HepG2 (cell line): Measurements from ENCODE around the gene MYOT. TPM values are rescaled to one million over a fixed set of nuclear protein-coding genes. Genes with fewer than 3 reads are reported as not detected.

ENCODE experiments used
- ATM ChIP-seq: fragments of 450-650 bp; IDR thresholded peaks from 2 replicates; pipeline ENCODE4 v1.7.1; 2017; ENCODE audit warnings: mild to moderate bottlenecking, borderline replicate concordance
- CCAR2 ChIP-seq: fragments of 200-400 bp; formaldehyde crosslinking; optimal IDR thresholded peaks from 2 replicates; pipeline ENCODE3; 2018; ENCODE audit warnings: low read depth, mild to moderate bottlenecking, low read length, moderate library complexity
- CREM ChIP-seq, 2 experiments: sonication (generic) in 1 of 2; formaldehyde crosslinking in 1 of 2; IDR thresholded peaks; 2 replicates each; pipeline versions ENCODE4 v1.4.0 to v1.6.1; 2016 to 2020; ENCODE audit warnings: antibody characterized with exemption in 1 of 2, mild to moderate bottlenecking in 1 of 2, missing genetic modification reagents in 1 of 2
- EED ChIP-seq: sonication (generic); formaldehyde crosslinking; IDR thresholded peaks from 2 replicates; pipeline ENCODE4 v1.5.0; 2020; ENCODE audit warnings: mild to moderate bottlenecking, missing genetic modification reagents
- FOXJ3 ChIP-seq: sonication (generic); formaldehyde crosslinking; IDR thresholded peaks from 2 replicates; pipeline ENCODE4 v1.4.0; 2020; ENCODE audit warnings: missing genetic modification reagents, mild to moderate bottlenecking, borderline replicate concordance
- GATA4 ChIP-seq: sonication (generic); IDR thresholded peaks from 2 replicates; pipeline ENCODE4 v1.6.1; 2016; ENCODE audit warnings: antibody characterized with exemption, low read depth, borderline replicate concordance
- JUNB ChIP-seq: sonication (generic); formaldehyde crosslinking; IDR thresholded peaks from 2 replicates; pipeline ENCODE4 v1.8.0; 2022; ENCODE audit warnings: missing genetic modification reagents, mild to moderate bottlenecking, borderline replicate concordance
- KAT2B ChIP-seq: fragments of 150-350 bp; IDR thresholded peaks from 2 replicates; pipeline ENCODE4 v1.6.1; 2014; ENCODE audit warnings: low read depth, low read length, borderline replicate concordance
- MLX ChIP-seq: IDR thresholded peaks from 2 replicates; pipeline ENCODE4 v1.6.1; 2016
- NKX3-1 ChIP-seq: sonication (generic); formaldehyde crosslinking; IDR thresholded peaks from 2 replicates; pipeline ENCODE4 v1.5.0; 2020; ENCODE audit warnings: missing genetic modification reagents
- PAXIP1 ChIP-seq: sonication (generic); formaldehyde crosslinking; conservative IDR thresholded peaks from 2 replicates; pipeline ENCODE4 v1.4.0; 2020; ENCODE audit warnings: mild to moderate bottlenecking, missing genetic modification reagents, moderate library complexity
- RFXANK ChIP-seq: IDR thresholded peaks from 2 replicates; pipeline ENCODE4 v1.6.1; 2016
- SIX4 ChIP-seq: sonication (generic); formaldehyde crosslinking; IDR thresholded peaks from 2 replicates; pipeline ENCODE4 v1.4.0; 2020; ENCODE audit warnings: missing genetic modification reagents
- TCF7L2 ChIP-seq: IDR thresholded peaks from 2 replicates; pipeline ENCODE4 v1.6.1; 2011; ENCODE audit warnings: mild to moderate bottlenecking, low read depth, low read length, moderate library complexity
- THAP8 ChIP-seq: sonication (generic); formaldehyde crosslinking; IDR thresholded peaks from 2 replicates; pipeline ENCODE4 v1.5.1; 2020; ENCODE audit warnings: missing genetic modification reagents, mild to moderate bottlenecking, borderline replicate concordance
- TOPORS ChIP-seq: sonication (generic); formaldehyde crosslinking; IDR thresholded peaks from 2 replicates; pipeline ENCODE4 v1.8.0; 2023; ENCODE audit warnings: mild to moderate bottlenecking, missing genetic modification reagents
- ZNF510 ChIP-seq: sonication (generic); formaldehyde crosslinking; IDR thresholded peaks from 2 replicates; pipeline ENCODE4 v1.4.0; 2020; ENCODE audit warnings: low read depth, mild to moderate bottlenecking, missing genetic modification reagents
- polyA plus RNA-seq, 8 experiments: library from polyadenylated mRNA; depleted of rRNA in 3 of 8; stranded (reverse) in 7 of 8; unstranded in 1 of 8; fragments of >200 nt; fragmentation: Illumina TruSeq in 4 of 8; extraction: Trizol in 4 of 8; gene quantifications; 2 replicates each; pipeline versions ENCODE4 v1.2.1 to v1.2.3, GENCODE V29; 2011 to 2016; ENCODE audit warnings: low read depth in 4 of 8, missing spikeins in 1 of 8, mixed read lengths in 1 of 8; ENCODE audit not compliant: insufficient read depth in 1 of 8
- total RNA-seq, 5 experiments: library from RNA; depleted of rRNA; stranded (reverse); fragments of >200 nt; fragmentation: Illumina TruSeq; extraction: Trizol; gene quantifications; 2 replicates each; pipeline ENCODE4 v1.2.3, GENCODE V29; 2016; ENCODE audit warnings: low read depth in 1 of 5
- TF ChIP-seq, protein P1 (sequence below): sonication (generic); formaldehyde crosslinking; IDR thresholded peaks from 2 replicates; pipeline ENCODE4 v1.5.0; 2020; ENCODE audit warnings: mild to moderate bottlenecking, missing genetic modification reagents
- TF ChIP-seq, protein P2 (sequence below): sonication (generic); formaldehyde crosslinking; conservative IDR thresholded peaks from 2 replicates; pipeline ENCODE4 v1.4.0; 2020; ENCODE audit warnings: missing genetic modification reagents
- TF ChIP-seq, protein P3 (sequence below): IDR thresholded peaks from 2 replicates; pipeline ENCODE4 v1.6.1; 2012; ENCODE audit warnings: low read depth, low read length, improper control_type of control experiment

Gene MYOT
- total and polyA plus RNA-seq, 2 of the 13 experiments (the other 11 are each of a cell fraction or from before 2014, with no cell fraction given), result not detected

- TF ChIP-seq, protein P1, sequence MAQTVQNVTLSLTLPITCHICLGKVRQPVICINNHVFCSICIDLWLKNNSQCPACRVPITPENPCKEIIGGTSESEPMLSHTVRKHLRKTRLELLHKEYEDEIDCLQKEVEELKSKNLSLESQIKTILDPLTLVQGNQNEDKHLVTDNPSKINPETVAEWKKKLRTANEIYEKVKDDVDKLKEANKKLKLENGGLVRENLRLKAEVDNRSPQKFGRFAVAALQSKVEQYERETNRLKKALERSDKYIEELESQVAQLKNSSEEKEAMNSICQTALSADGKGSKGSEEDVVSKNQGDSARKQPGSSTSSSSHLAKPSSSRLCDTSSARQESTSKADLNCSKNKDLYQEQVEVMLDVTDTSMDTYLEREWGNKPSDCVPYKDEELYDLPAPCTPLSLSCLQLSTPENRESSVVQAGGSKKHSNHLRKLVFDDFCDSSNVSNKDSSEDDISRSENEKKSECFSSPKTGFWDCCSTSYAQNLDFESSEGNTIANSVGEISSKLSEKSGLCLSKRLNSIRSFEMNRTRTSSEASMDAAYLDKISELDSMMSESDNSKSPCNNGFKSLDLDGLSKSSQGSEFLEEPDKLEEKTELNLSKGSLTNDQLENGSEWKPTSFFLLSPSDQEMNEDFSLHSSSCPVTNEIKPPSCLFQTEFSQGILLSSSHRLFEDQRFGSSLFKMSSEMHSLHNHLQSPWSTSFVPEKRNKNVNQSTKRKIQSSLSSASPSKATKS, result no peak
- TF ChIP-seq GATA4 (peak; percentile 60; the same call in 1 of the 2 replicates), ATM (no peak), TCF7L2 (no peak), CREM (IDR thresholded peaks at IDR 0.05) (peak; percentile 69), CREM (CRISPR knock-in tag; IDR thresholded peaks at IDR 0.05) (no peak), ZNF510 (no peak), RFXANK (CRISPR knock-in tag) (no peak), JUNB (CRISPR knock-in tag) (no peak), CCAR2 (no peak), FOXJ3 (CRISPR knock-in tag) (peak; percentile 31; the same call in 1 of the 2 replicates), MLX (CRISPR knock-in tag) (0 out of 2 replicates have a peak, but pooled peaks have one; percentile 35), EED (no peak), PAXIP1 (CRISPR knock-in tag) (peak; percentile 92), SIX4 (peak; percentile 86; the same call in 1 of the 2 replicates), NKX3-1 (CRISPR knock-in tag) (no peak), THAP8 (CRISPR knock-in tag) (no peak), KAT2B (peak; percentile 70), TOPORS (CRISPR knock-in tag) (no peak)
- TF ChIP-seq, protein P2, sequence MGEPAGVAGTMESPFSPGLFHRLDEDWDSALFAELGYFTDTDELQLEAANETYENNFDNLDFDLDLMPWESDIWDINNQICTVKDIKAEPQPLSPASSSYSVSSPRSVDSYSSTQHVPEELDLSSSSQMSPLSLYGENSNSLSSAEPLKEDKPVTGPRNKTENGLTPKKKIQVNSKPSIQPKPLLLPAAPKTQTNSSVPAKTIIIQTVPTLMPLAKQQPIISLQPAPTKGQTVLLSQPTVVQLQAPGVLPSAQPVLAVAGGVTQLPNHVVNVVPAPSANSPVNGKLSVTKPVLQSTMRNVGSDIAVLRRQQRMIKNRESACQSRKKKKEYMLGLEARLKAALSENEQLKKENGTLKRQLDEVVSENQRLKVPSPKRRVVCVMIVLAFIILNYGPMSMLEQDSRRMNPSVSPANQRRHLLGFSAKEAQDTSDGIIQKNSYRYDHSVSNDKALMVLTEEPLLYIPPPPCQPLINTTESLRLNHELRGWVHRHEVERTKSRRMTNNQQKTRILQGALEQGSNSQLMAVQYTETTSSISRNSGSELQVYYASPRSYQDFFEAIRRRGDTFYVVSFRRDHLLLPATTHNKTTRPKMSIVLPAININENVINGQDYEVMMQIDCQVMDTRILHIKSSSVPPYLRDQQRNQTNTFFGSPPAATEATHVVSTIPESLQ (CRISPR knock-in tag), result no peak
- TF ChIP-seq, protein P3, sequence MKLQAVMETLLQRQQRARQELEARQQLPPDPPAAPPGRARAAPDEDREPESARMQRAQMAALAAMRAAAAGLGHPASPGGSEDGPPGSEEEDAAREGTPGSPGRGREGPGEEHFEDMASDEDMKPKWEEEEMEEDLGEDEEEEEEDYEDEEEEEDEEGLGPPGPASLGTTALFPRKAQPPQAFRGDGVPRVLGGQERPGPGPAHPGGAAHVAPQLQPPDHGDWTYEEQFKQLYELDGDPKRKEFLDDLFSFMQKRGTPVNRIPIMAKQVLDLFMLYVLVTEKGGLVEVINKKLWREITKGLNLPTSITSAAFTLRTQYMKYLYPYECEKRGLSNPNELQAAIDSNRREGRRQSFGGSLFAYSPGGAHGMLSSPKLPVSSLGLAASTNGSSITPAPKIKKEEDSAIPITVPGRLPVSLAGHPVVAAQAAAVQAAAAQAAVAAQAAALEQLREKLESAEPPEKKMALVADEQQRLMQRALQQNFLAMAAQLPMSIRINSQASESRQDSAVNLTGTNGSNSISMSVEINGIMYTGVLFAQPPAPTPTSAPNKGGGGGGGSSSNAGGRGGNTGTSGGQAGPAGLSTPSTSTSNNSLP, result peak; percentile 58; the same call in 1 of the 2 replicates
Measured at GRCh38 chr5:137899493-137899892, 31.8 kb downstream of the MYOT start (continued).
